ENCODE results near the gene HMGN3.

The HMGN3 gene

GRCh38 chr6:79184641-79185040 lies 49.8 kb downstream of the HMGN3 start:
- no peak for DNase-seq (ENCODE audit: low read depth)

- DNase-seq (ENCODE audit: low read depth), result no peak
These were observed 50.4 kb downstream of the HMGN3 start for GRCh38 chr6:79184086-79184485.

GRCh38 chr6:79180052-79180451 lies 54.4 kb downstream of the HMGN3 start:
- DNase-seq (ENCODE audit: low read depth), result no peak

GRCh38 chr6:79173378-79173777 lies 61.1 kb downstream of the HMGN3 start:
- no peak for DNase-seq (ENCODE audit: low read depth)

GRCh38 chr6:79170959-79171358 lies 63.5 kb downstream of the HMGN3 start:
- peak; percentile 3 for DNase-seq (ENCODE audit: low read depth)

- DNase-seq (ENCODE audit: low read depth), result no peak
These were observed 64.1 kb downstream of the HMGN3 start for GRCh38 chr6:79170431-79170830.

- peak; percentile 10 for DNase-seq (ENCODE audit: low read depth)
These were observed 65.8 kb downstream of the HMGN3 start for GRCh38 chr6:79168695-79168980.

GRCh38 chr6:79167931-79168694 lies 66.4 kb downstream of the HMGN3 start:
- peak; percentile 20 for DNase-seq (ENCODE audit: low read depth)

- DNase-seq (ENCODE audit: low read depth), result no peak
These were observed 74.6 kb downstream of the HMGN3 start for GRCh38 chr6:79159846-79160245.

GRCh38 chr6:79158856-79159516 lies 75.5 kb downstream of the HMGN3 start:
- DNase-seq (ENCODE audit: low read depth), result peak; percentile 19

- no peak for DNase-seq (ENCODE audit: low read depth)
These were observed 76.4 kb downstream of the HMGN3 start for GRCh38 chr6:79157961-79158644.

- no peak for DNase-seq (ENCODE audit: low read depth)
These were observed 82.2 kb downstream of the HMGN3 start for GRCh38 chr6:79152269-79152737.

All from non-pigmented ciliary epithelial cell (primary cell).